ENCODE results near the gene DMRT2.

GRCh38 chr9:1087120-1087881 is 37.1 kb downstream of the DMRT2 start:
- TF ChIP-seq POLR2A (IDR thresholded peaks at IDR 0.05; ENCODE audit: low read depth, low read length) (no peak), TAF1 (IDR thresholded peaks at IDR 0.05; ENCODE audit: borderline replicate concordance, low read depth, low read length) (no peak)
